Measurements from ENCODE around the gene KIF16B. TPM values are rescaled to one million over a fixed set of nuclear protein-coding genes. Genes with fewer than 3 reads are reported as not detected.
A peak's percentile ranks its signal among the peaks of the same experiment; 100 is the strongest.

KIF16B gene
- total and polyA plus RNA-seq, 2 of the 8 experiments (the other 6 are each of a cell fraction or from before 2014, with no cell fraction given): 3.0 to 9.2 TPM

DNA sequence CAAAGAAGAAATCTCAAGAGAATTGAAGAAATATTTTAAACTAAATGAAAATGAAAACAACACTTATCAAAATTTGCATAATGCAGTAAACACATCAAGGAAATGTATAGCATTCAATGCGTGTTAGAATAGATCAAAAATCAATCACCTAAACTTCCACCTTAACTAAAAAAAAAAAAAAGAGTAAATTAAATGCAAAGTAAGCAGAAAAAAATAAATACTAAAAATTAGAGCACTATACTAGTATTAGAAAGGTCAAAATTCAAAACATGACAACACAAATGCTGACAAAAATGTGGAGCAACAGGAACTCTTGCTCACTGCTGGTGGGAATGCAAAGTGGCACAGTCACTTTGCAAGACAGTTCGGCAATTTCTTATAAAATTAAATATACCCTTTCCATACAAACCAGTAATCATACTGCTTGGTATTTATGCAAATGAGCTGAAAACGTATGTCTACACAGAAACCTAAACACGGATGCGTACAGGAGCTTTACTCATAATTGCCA lies 103.8 kb downstream of the KIF16B start (continued):
- TF ChIP-seq CHD7 (IDR thresholded peaks at IDR 0.05; ENCODE audit: insufficient replicate concordance, low read length): no peak
- TF ChIP-seq MAFK (IDR thresholded peaks at IDR 0.05; ENCODE audit: low read depth, low read length): peak; percentile 24; the same call in 1 of the 2 replicates
- no peak for TF ChIP-seq CBX8 (IDR thresholded peaks at IDR 0.05; ENCODE audit: borderline replicate concordance, low read depth, low read length)
- TF ChIP-seq CHD1 (IDR thresholded peaks at IDR 0.05; ENCODE audit: low read depth, low read length): no peak
- TF ChIP-seq SIN3A (conservative IDR thresholded peaks at IDR 0.05 in 1 of 2, IDR thresholded peaks at IDR 0.05 in 1 of 2; ENCODE audit: low read depth in 1 of 2, low read length in 2 of 2): no peak
- no peak for TF ChIP-seq RFX5 (IDR thresholded peaks at IDR 0.05; ENCODE audit: borderline replicate concordance, low read depth, low read length)
- TF ChIP-seq ASH2L (IDR thresholded peaks at IDR 0.05; ENCODE audit: low read length): no peak
- TF ChIP-seq RBBP5 (IDR thresholded peaks at IDR 0.05; ENCODE audit: borderline replicate concordance, low read depth, low read length): no peak

Data from H1 (cell line).